IMR-90 (cell line): ENCODE measurements around the gene KTI12. TPM values are rescaled to one million over a fixed set of nuclear protein-coding genes. Genes with fewer than 3 reads are reported as not detected.
"Not testable (repeated sequence)": the region's sequence is repeated elsewhere in the genome, so short reads cannot be mapped to it uniquely, and the experiment has no call there.

Experiments used
- ATAC-seq: fragments of 200-7000 bp; cut with Tn5 transposase; 2 replicates; pipeline ENCODE4 v1.9.1; 2020; ENCODE audit warnings: low read depth, mild to moderate bottlenecking, moderate library complexity
- BruUV-seq: library from RNA; stranded (reverse); fragments of 400-500 nt; replicated peaks from 2 replicates; lab custom pipeline; 2021; lab: Mats Ljungman, UMichigan
- CTCF ChIA-PET: fragments of 300-600 bp; formaldehyde crosslinking; extraction: SDS; loops from one replicate; lab custom pipeline; 2021; ENCODE audit warnings: antibody characterized with exemption; lab: Yijun Ruan, JAX
- POLR2A ChIA-PET: fragments of 300-600 bp; sonication (Branson Sonifier 250); formaldehyde crosslinking; loops from one replicate; lab custom pipeline; 2022; ENCODE audit warnings: antibody characterized with exemption; ENCODE audit not compliant: unreplicated experiment; lab: Charles Lee
- DNase-seq: peaks from one replicate; pipeline ENCODE4 v3.0.0; 2013
- H2AFZ ChIP-seq: replicated peaks from 2 replicates; pipeline ENCODE3; 2013; ENCODE audit warnings: low read length, mild to moderate bottlenecking; ENCODE audit not compliant: poor library complexity
- H2AK5ac ChIP-seq: 2 replicates; pipeline ENCODE4 v1.6.1; 2013; ENCODE audit warnings: low read depth, low read length, inconsistent platforms
- H2AK9ac ChIP-seq: replicated peaks from 2 replicates; pipeline ENCODE3; 2013; ENCODE audit warnings: mild to moderate bottlenecking, low read depth, low read length, moderate library complexity; ENCODE audit not compliant: poor library complexity
- H2BK120ac ChIP-seq: 2 replicates; pipeline ENCODE4 v1.6.1; 2013; ENCODE audit warnings: low read depth, low read length, inconsistent platforms
- H2BK15ac ChIP-seq: 3 replicates; pipeline ENCODE4 v1.6.1; 2013; ENCODE audit warnings: low read depth, low read length, inconsistent platforms
- H2BK20ac ChIP-seq: 2 replicates; pipeline ENCODE4 v1.6.1; 2013; ENCODE audit warnings: low read depth, mild to moderate bottlenecking, inconsistent platforms, low read length, moderate library complexity
- H2BK5ac ChIP-seq: 2 replicates; pipeline ENCODE4 v1.6.1; 2013; ENCODE audit warnings: mild to moderate bottlenecking, low read depth, low read length, inconsistent platforms; ENCODE audit not compliant: poor library complexity, severe bottlenecking
- H3K14ac ChIP-seq: replicated peaks from 2 replicates; pipeline ENCODE4 v1.6.1; 2013; ENCODE audit warnings: low read depth, low read length, inconsistent platforms
- H3K18ac ChIP-seq: 2 replicates; pipeline ENCODE4 v1.6.1; 2013; ENCODE audit warnings: low read depth, low read length, control low read depth
- H3K23ac ChIP-seq: 2 replicates; pipeline ENCODE4 v1.6.1; 2013; ENCODE audit warnings: low read depth, low read length, inconsistent platforms
- H3K27ac ChIP-seq: 2 replicates; pipeline ENCODE4 v1.5.1; 2013; ENCODE audit warnings: mild to moderate bottlenecking, control low read depth, low read length; ENCODE audit not compliant: insufficient read depth
- H3K27me3 ChIP-seq: 2 replicates; pipeline ENCODE4 v1.6.1; 2013; ENCODE audit warnings: low read length; ENCODE audit not compliant: control insufficient read depth, insufficient read depth
- H3K36me3 ChIP-seq: 2 replicates; pipeline ENCODE4 v1.6.1; 2013; ENCODE audit warnings: low read length, mixed read lengths; ENCODE audit not compliant: control insufficient read depth, insufficient read depth
- H3K4ac ChIP-seq: 2 replicates; pipeline ENCODE4 v1.6.1; 2013; ENCODE audit warnings: low read depth, low read length, inconsistent platforms
- H3K4me1 ChIP-seq: 2 replicates; pipeline ENCODE4 v1.6.1; 2013; ENCODE audit warnings: low read length, mixed read lengths; ENCODE audit not compliant: control insufficient read depth, insufficient read depth
- H3K4me2 ChIP-seq: 2 replicates; pipeline ENCODE4 v1.6.1; 2013; ENCODE audit warnings: low read depth, mild to moderate bottlenecking, control low read depth, low read length, moderate library complexity
- H3K4me3 ChIP-seq: 2 replicates; pipeline ENCODE4 v1.5.1; 2013; ENCODE audit warnings: low read depth, mild to moderate bottlenecking, control low read depth, low read length, moderate library complexity; ENCODE audit not compliant: insufficient read depth
- H3K56ac ChIP-seq: 2 replicates; pipeline ENCODE4 v1.6.1; 2013; ENCODE audit warnings: low read length, inconsistent platforms; ENCODE audit not compliant: insufficient read depth; ENCODE audit errors: extremely low read depth
- H3K79me1 ChIP-seq, 2 experiments: 2 replicates each; pipeline ENCODE4 v1.6.1; 2013; ENCODE audit warnings: low read length in 2 of 2, inconsistent platforms in 1 of 2, low read depth in 1 of 2
- H3K9ac ChIP-seq: 2 replicates; pipeline ENCODE4 v1.6.1; 2013; ENCODE audit warnings: low read depth, low read length, control low read depth
- H3K9me1 ChIP-seq: 2 replicates; pipeline ENCODE4 v1.6.1; 2013; ENCODE audit warnings: low read length, inconsistent platforms; ENCODE audit not compliant: insufficient read depth
- H3K9me3 ChIP-seq: 2 replicates; pipeline ENCODE4 v1.6.1; 2013; ENCODE audit warnings: low read length; ENCODE audit not compliant: control insufficient read depth, insufficient read depth
- H4K20me1 ChIP-seq: 2 replicates; pipeline ENCODE4 v1.6.1; 2013; ENCODE audit warnings: low read length, inconsistent platforms; ENCODE audit not compliant: insufficient read depth
- H4K5ac ChIP-seq: 2 replicates; pipeline ENCODE4 v1.6.1; 2013; ENCODE audit warnings: mild to moderate bottlenecking, low read depth, low read length, control low read depth
- H4K8ac ChIP-seq, 2 experiments: 2 replicates each; pipeline ENCODE4 v1.6.1; 2013; ENCODE audit warnings: low read depth in 2 of 2, low read length in 2 of 2, control low read depth in 1 of 2, inconsistent platforms in 1 of 2
- H4K91ac ChIP-seq: 2 replicates; pipeline ENCODE4 v1.6.1; 2013; ENCODE audit warnings: low read depth, low read length, inconsistent platforms; ENCODE audit not compliant: insufficient read depth
- MAFK ChIP-seq: IDR thresholded peaks from 2 replicates; pipeline ENCODE4 v1.6.1; 2012; ENCODE audit warnings: low read depth, low read length, improper control_type of control experiment
- MAZ ChIP-seq: IDR thresholded peaks from 2 replicates; pipeline ENCODE4 v1.6.1; 2012; ENCODE audit warnings: low read depth, mild to moderate bottlenecking, low read length, improper control_type of control experiment, moderate library complexity, borderline replicate concordance
- SMC3 ChIP-seq: fragments of 150-350 bp; IDR thresholded peaks from 2 replicates; pipeline ENCODE4 v1.6.1; 2016; ENCODE audit warnings: low read depth, mild to moderate bottlenecking, antibody characterized with exemption, low read length, moderate library complexity
- WGBS, 2 experiments: methylation state at CpG; one replicate each; pipeline versions ENCODE4 v1.1.5 to v1.1.7; 2013; ENCODE audit warnings: missing lambda C conversion rate in 2 of 2; ENCODE audit not compliant: insufficient read length in 1 of 2; ENCODE audit errors: extremely low coverage in 2 of 2; 5-methylcytosine and 5-hydroxymethylcytosine counted together
- dilution Hi-C: fragments of 300-500 bp; cut with HindIII; formaldehyde crosslinking; loops from one replicate; pipeline ENCODE4 v1.14.3; 2018; ENCODE audit warnings: low sequenced_read_pairs; ENCODE audit not compliant: unreplicated experiment
- in situ Hi-C: fragments of 300-500 bp; cut with MboI; formaldehyde crosslinking; loops from 3 replicates; pipeline ENCODE4 v1.14.3; 2019; ENCODE audit warnings: low sequenced_read_pairs, inconsistent platforms, mixed read lengths
- intact Hi-C: fragments of 100-400 bp; cut with micrococcal nuclease; formaldehyde crosslinking; loops from 2 replicates; pipeline ENCODE4 v1.10.0; 2022
- polyA plus RNA-seq, 3 experiments: library from polyadenylated mRNA; depleted of rRNA; stranded (reverse); fragments of >200 nt; gene quantifications; 2 replicates each; pipeline ENCODE4 v1.2.3, GENCODE V29; 2012; ENCODE audit warnings: low replicate concordance in 1 of 3
- total RNA-seq: library from RNA; depleted of rRNA; stranded (reverse); fragments of >200 nt; gene quantifications from 2 replicates; pipeline ENCODE4 v1.2.3, GENCODE V29; 2012

The KTI12 gene
- total and polyA plus RNA-seq, 2 of the 4 experiments (the other 2 are of a cell fraction): 15.2 to 16.3 TPM

DNA sequence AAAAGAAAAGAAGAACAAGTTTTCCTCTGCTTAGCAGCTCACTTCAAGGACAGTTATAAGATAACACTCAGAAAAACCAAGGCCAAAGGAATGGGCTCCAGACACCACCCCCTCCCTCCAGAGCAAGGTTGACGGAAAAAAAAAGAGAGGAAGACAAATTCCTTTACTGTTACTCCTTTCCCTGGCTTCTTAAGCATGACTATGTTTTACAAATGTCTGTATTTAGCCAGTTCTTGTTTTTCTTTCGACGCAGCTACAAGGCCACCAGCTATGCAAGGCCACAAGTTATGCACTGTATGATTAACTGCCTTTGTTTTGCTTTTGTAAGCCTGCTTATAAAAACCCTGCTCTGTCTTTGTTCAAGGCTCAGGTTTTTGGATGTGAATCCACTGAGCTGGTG is 28.1 kb downstream of the KTI12 start:
- dilution Hi-C loops, H4K20me1 ChIP-seq, H3K79me1 ChIP-seq, H2AK9ac ChIP-seq, H3K27me3 ChIP-seq, BruUV-seq, POLR2A ChIA-PET, H3K36me3 ChIP-seq, in situ Hi-C loops, H3K9me3 ChIP-seq, H3K4me1 ChIP-seq, H2AFZ ChIP-seq, H3K4me3 ChIP-seq: not testable (repeated sequence)
- Histone ChIP-seq H2BK15ac (peak overlapping the region; percentile 86; the same call in 2 of the 3 replicates), H3K9me1 (peaks cover 13% of the 10 kb centered on the region; the same call in 1 of the 2 replicates), H4K5ac (peak overlapping the region; percentile 87; the same call in 1 of the 2 replicates), H2AK5ac (peak overlapping the region; percentile 75; the same call in 1 of the 2 replicates), H3K27ac (peak overlapping the region; percentile 79), H4K8ac (peak overlapping the region; percentile 45 to 77; a peak in 3 of 4 replicates), H2BK20ac (peak overlapping the region; percentile 89), H3K18ac (peak overlapping the region; percentile 86), H3K56ac (peak overlapping the region; percentile 86), H2BK5ac (peak overlapping the region; percentile 85), H3K4ac (peak overlapping the region; percentile 96), H4K91ac (peak overlapping the region; percentile 98), H3K4me2 (peak overlapping the region; percentile 30; the same call in 1 of the 2 replicates), H2BK120ac (peak overlapping the region; percentile 96), H3K14ac (peak overlapping the region; percentile 75), H3K9ac (peak overlapping the region; percentile 51; the same call in 1 of the 2 replicates), H3K23ac (peak overlapping the region; percentile 69)
- TF ChIP-seq SMC3: peak; percentile 1; the same call in 1 of the 2 replicates
- peak; percentile 41; the same call in 1 of the 2 replicates for TF ChIP-seq MAFK
- TF ChIP-seq MAZ: peak; percentile 84
- peak; percentile 91 for DNase-seq
- CTCF ChIA-PET: interaction anchor here (0.7 kb wide), 1 partner anchor 15 kb away, joined by 4 read pairs; no protein-coding TSS in a partner anchor
- ATAC-seq: peak; percentile 75
- intact Hi-C loops: loop anchor here (10.0 kb wide), 1 partner anchor 371 kb away; no protein-coding TSS in a partner anchor
- WGBS, 2 experiments: no CpG with 5 or more reads among the region's 3 CpGs
